HCT116 (cell line): ENCODE measurements around the gene NIT2. TPM values are rescaled to one million over a fixed set of nuclear protein-coding genes. Genes with fewer than 3 reads are reported as not detected.

Source experiments
- ATAC-seq: fragments of 200-7000 bp; cut with Tn5 transposase; 2 replicates; pipeline ENCODE4 v1.9.1; 2020; ENCODE audit warnings: mild to moderate bottlenecking, moderate library complexity
- BruUV-seq: library from RNA; stranded (reverse); fragments of 400-500 nt; replicated peaks from 2 replicates; lab custom pipeline; 2021; lab: Mats Ljungman, UMichigan
- CTCF ChIA-PET: fragments of 300-600 bp; sonication (Branson Sonifier 250); formaldehyde crosslinking; loops from one replicate; lab custom pipeline; 2021; ENCODE audit warnings: antibody characterized with exemption; lab: Charles Lee
- POLR2A ChIA-PET: fragments of 300-600, 350-600 bp; sonication (Branson Sonifier 250); formaldehyde crosslinking; loops from one replicate; lab custom pipeline; 2021; ENCODE audit warnings: antibody characterized with exemption; lab: Charles Lee
- RAD21 ChIA-PET, 2 experiments: fragments of 300-600 bp; sonication (Branson Sonifier 250); formaldehyde crosslinking; loops; one replicate each; lab custom pipeline; 2023; ENCODE audit warnings: low total read pairs in 2 of 2; ENCODE audit not compliant: uncharacterized antibody in 2 of 2, unreplicated experiment in 2 of 2, low non-redundant PET in 1 of 2; lab: Charles Lee
- DNase-seq: peaks from one replicate; pipeline ENCODE4 v3.0.0-alpha.2; 2010; ENCODE audit warnings: low read depth, low spot score
- H2AFZ ChIP-seq: fragments of 200-600 bp; shearing (Covaris generic), sonication (generic); 2 replicates; pipeline ENCODE4 v1.6.1; 2017; ENCODE audit warnings: low read depth, mixed run types, mixed read lengths, antibody characterized with exemption, low read length; ENCODE audit not compliant: poor library complexity, severe bottlenecking
- H3K27ac ChIP-seq: 2 replicates; pipeline ENCODE4 v1.5.1; 2012; ENCODE audit warnings: low read depth, low read length
- H3K27me3 ChIP-seq: fragments of 200-600 bp; sonication (generic); 2 replicates; pipeline ENCODE4 v1.6.1; 2016; ENCODE audit warnings: mixed run types, low read length, mixed read lengths; ENCODE audit not compliant: insufficient read depth
- H3K36me3 ChIP-seq, 2 experiments: fragments of 200-500 bp in 1 of 2; fragments of 200-600 bp in 1 of 2; sonication (Bioruptor generic) in 1 of 2; sonication (generic) in 1 of 2; 2 replicates each; pipeline versions ENCODE4 v1.5.1 to v1.6.1; 2014 to 2016; ENCODE audit warnings: low read length in 2 of 2, inconsistent platforms in 1 of 2, mixed read lengths in 1 of 2, mixed run types in 1 of 2; ENCODE audit not compliant: insufficient read depth in 2 of 2, control insufficient read depth in 1 of 2
- H3K4me1 ChIP-seq, 2 experiments: fragments of 200-600 bp in 1 of 2; sonication (generic) in 1 of 2; 2 replicates each; pipeline versions ENCODE4 v1.5.1 to v1.6.1; 2012 to 2017; ENCODE audit warnings: low read length in 2 of 2, inconsistent platforms in 1 of 2, mild to moderate bottlenecking in 1 of 2, mixed read lengths in 1 of 2, mixed run types in 1 of 2, moderate library complexity in 1 of 2; ENCODE audit not compliant: insufficient read depth in 2 of 2, control insufficient read depth in 1 of 2
- H3K4me2 ChIP-seq: fragments of 200-600 bp; sonication (generic); 2 replicates; pipeline ENCODE4 v1.6.1; 2017; ENCODE audit warnings: mixed run types, low read length, mixed read lengths
- H3K4me3 ChIP-seq, 2 experiments: fragments of 200-600 bp in 1 of 2; sonication (generic) in 1 of 2; replicated peaks in 1 of 2; 2 replicates each; pipeline ENCODE4 v1.5.1; 2011 to 2016; ENCODE audit warnings: low read length in 2 of 2, control low read depth in 1 of 2, low read depth in 1 of 2, mild to moderate bottlenecking in 1 of 2, mixed read lengths in 1 of 2, mixed run types in 1 of 2
- H3K79me2 ChIP-seq: fragments of 200-600 bp; sonication (generic); 2 replicates; pipeline ENCODE4 v1.6.1; 2017; ENCODE audit warnings: mild to moderate bottlenecking, mixed run types, low read length, moderate library complexity, mixed read lengths; ENCODE audit not compliant: insufficient read depth
- H3K9ac ChIP-seq: fragments of 200-600 bp; sonication (generic); 2 replicates; pipeline ENCODE4 v1.6.1; 2016; ENCODE audit warnings: low read length, mixed read lengths
- H3K9me2 ChIP-seq: fragments of 200-600 bp; sonication (generic), shearing (Covaris generic); 2 replicates; pipeline ENCODE4 v1.6.1; 2017; ENCODE audit warnings: mixed run types, mild to moderate bottlenecking, moderate library complexity; ENCODE audit not compliant: insufficient read depth
- H3K9me3 ChIP-seq, 2 experiments: fragments of 200-500 bp in 1 of 2; fragments of 200-600 bp in 1 of 2; sonication (Bioruptor generic) in 1 of 2; sonication (generic) in 1 of 2; 2 replicates each; pipeline ENCODE4 v1.6.1; 2014 to 2017; ENCODE audit warnings: low read length in 2 of 2, mixed read lengths in 2 of 2, inconsistent platforms in 1 of 2, low read depth in 1 of 2, mild to moderate bottlenecking in 1 of 2, mixed run types in 1 of 2, moderate library complexity in 1 of 2; ENCODE audit not compliant: control insufficient read depth in 1 of 2, insufficient read depth in 1 of 2
- H4K20me1 ChIP-seq: fragments of 200-600 bp; sonication (generic), shearing (Covaris generic); 2 replicates; pipeline ENCODE4 v1.6.1; 2017; ENCODE audit warnings: mixed run types, mild to moderate bottlenecking, moderate library complexity; ENCODE audit not compliant: insufficient read depth
- ZFX ChIP-seq: fragments of 450-650 bp; IDR thresholded peaks from 2 replicates; pipeline ENCODE4 v1.6.1; 2017
- intact Hi-C: fragments of 100-400 bp; cut with micrococcal nuclease; formaldehyde crosslinking; loops from 2 replicates; pipeline ENCODE4 v1.10.0; 2022
- total RNA-seq: library from RNA; stranded (reverse); gene quantifications from one replicate; pipeline ENCODE4 v1.2.1, GENCODE V29; 2021; ENCODE audit not compliant: unreplicated experiment
- TF ChIP-seq, protein P1 (sequence below): IDR thresholded peaks from 2 replicates; pipeline ENCODE4 v1.6.1; 2012; ENCODE audit warnings: low read depth
- TF ChIP-seq, protein P2 (sequence below): IDR thresholded peaks from 2 replicates; pipeline ENCODE4 v1.6.1; 2011; ENCODE audit warnings: mild to moderate bottlenecking, low read length, moderate library complexity; ENCODE audit not compliant: insufficient replicate concordance; ENCODE audit errors: extremely low read depth

NIT2 gene
- total RNA-seq, 1 experiment from 2014 or later = 44.7 TPM

DNA sequence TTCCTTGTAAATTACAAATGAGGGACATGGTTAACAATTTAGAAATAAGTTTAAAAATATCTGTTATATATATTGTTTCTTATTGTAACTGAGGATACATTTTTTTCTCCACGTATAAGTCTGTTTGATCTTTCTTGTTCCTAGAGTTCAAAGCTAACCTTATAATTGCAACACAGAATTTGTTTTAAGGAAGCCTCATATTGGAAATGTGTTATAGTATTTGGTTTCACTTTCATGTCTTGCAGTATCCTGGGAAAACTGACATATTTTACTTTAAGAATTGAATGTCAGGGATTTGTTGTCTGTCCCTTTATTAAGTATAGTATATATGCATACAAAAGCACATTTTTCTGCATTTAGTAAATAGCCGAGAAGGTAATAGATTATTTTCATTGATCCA is 23.5 kb upstream of the NIT2 start:
- no peak overlapping the region for H3K9ac ChIP-seq
- TF ChIP-seq, protein P1, sequence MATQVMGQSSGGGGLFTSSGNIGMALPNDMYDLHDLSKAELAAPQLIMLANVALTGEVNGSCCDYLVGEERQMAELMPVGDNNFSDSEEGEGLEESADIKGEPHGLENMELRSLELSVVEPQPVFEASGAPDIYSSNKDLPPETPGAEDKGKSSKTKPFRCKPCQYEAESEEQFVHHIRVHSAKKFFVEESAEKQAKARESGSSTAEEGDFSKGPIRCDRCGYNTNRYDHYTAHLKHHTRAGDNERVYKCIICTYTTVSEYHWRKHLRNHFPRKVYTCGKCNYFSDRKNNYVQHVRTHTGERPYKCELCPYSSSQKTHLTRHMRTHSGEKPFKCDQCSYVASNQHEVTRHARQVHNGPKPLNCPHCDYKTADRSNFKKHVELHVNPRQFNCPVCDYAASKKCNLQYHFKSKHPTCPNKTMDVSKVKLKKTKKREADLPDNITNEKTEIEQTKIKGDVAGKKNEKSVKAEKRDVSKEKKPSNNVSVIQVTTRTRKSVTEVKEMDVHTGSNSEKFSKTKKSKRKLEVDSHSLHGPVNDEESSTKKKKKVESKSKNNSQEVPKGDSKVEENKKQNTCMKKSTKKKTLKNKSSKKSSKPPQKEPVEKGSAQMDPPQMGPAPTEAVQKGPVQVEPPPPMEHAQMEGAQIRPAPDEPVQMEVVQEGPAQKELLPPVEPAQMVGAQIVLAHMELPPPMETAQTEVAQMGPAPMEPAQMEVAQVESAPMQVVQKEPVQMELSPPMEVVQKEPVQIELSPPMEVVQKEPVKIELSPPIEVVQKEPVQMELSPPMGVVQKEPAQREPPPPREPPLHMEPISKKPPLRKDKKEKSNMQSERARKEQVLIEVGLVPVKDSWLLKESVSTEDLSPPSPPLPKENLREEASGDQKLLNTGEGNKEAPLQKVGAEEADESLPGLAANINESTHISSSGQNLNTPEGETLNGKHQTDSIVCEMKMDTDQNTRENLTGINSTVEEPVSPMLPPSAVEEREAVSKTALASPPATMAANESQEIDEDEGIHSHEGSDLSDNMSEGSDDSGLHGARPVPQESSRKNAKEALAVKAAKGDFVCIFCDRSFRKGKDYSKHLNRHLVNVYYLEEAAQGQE = no peak
- TF ChIP-seq, protein P2, sequence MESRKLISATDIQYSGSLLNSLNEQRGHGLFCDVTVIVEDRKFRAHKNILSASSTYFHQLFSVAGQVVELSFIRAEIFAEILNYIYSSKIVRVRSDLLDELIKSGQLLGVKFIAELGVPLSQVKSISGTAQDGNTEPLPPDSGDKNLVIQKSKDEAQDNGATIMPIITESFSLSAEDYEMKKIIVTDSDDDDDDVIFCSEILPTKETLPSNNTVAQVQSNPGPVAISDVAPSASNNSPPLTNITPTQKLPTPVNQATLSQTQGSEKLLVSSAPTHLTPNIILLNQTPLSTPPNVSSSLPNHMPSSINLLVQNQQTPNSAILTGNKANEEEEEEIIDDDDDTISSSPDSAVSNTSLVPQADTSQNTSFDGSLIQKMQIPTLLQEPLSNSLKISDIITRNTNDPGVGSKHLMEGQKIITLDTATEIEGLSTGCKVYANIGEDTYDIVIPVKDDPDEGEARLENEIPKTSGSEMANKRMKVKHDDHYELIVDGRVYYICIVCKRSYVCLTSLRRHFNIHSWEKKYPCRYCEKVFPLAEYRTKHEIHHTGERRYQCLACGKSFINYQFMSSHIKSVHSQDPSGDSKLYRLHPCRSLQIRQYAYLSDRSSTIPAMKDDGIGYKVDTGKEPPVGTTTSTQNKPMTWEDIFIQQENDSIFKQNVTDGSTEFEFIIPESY = no peak
- no peak for TF ChIP-seq ZFX
- H3K36me3 ChIP-seq = no peaks in the 10 kb centered on the region; a peak in 1 of 4 replicates
- no peak overlapping the region for H3K4me3 ChIP-seq
- no peaks in the 10 kb centered on the region for H3K79me2 ChIP-seq
- no TSS peak for BruUV-seq
- no peaks in the 10 kb centered on the region for H3K9me3 ChIP-seq
- ATAC-seq (no peak), DNase-seq (no peak)
- no peaks in the 10 kb centered on the region; the same call in 1 of the 2 replicates for H4K20me1 ChIP-seq
- H2AFZ ChIP-seq = no peak overlapping the region
- CTCF ChIA-PET = no interaction called here
- no peaks in the 10 kb centered on the region for H3K4me1 ChIP-seq
- no peaks in the 10 kb centered on the region for H3K9me2 ChIP-seq
- intact Hi-C loops = loop anchor here (10.0 kb wide), 3 partner anchors 404 to 584 kb away; no protein-coding TSS in a partner anchor
- RAD21 ChIA-PET = no interaction called here
- H3K27me3 ChIP-seq = no peaks in the 10 kb centered on the region
- H3K27ac ChIP-seq = no peak overlapping the region
- POLR2A ChIA-PET = no interaction called here
- H3K4me2 ChIP-seq = no peak overlapping the region
